Kidney (tissue), 14 donors: ENCODE data around the gene NPHP4. TPM values are rescaled to one million over a fixed set of nuclear protein-coding genes. Genes with fewer than 3 reads are reported as not detected.

ENCODE experiments used
- DNase-seq, 5 donors: peaks; one replicate each; pipeline ENCODE4 v3.0.0-alpha.2; 2013 to 2020
- FAIRE-seq: peaks from 2 replicates; lab custom pipeline; 2012; peaks lifted over from hg19 to GRCh38; lab: Jason Lieb, UNC
- H3K27ac ChIP-seq, 2 donors: one replicate each; pipeline ENCODE4 v1.7.0; 2013; ENCODE audit warnings: low read depth in 2 of 2, low read length in 2 of 2, inconsistent platforms in 1 of 2
- H3K27me3 ChIP-seq: one replicate; pipeline ENCODE4 v1.7.1; 2013; ENCODE audit warnings: low read length, inconsistent platforms; ENCODE audit not compliant: control insufficient read depth, insufficient read depth
- H3K36me3 ChIP-seq, 3 donors: one replicate each; pipeline versions ENCODE4 v1.7.0 to v1.7.1; 2013; ENCODE audit warnings: low read length in 3 of 3, control low read depth in 1 of 3, inconsistent platforms in 1 of 3; ENCODE audit not compliant: insufficient read depth in 3 of 3, control insufficient read depth in 2 of 3
- H3K4me1 ChIP-seq, 3 donors: one replicate each; pipeline versions ENCODE4 v1.7.0 to v1.7.1; 2013; ENCODE audit warnings: low read length in 3 of 3, inconsistent platforms in 1 of 3, low read depth in 1 of 3; ENCODE audit not compliant: control insufficient read depth in 2 of 3, insufficient read depth in 2 of 3
- H3K4me3 ChIP-seq, 3 donors: one replicate each; pipeline versions ENCODE4 v1.7.0 to v1.8.1; 2013; ENCODE audit warnings: low read length in 3 of 3, control low read depth in 1 of 3, inconsistent platforms in 1 of 3
- H3K9ac ChIP-seq, 3 donors: one replicate each; pipeline versions ENCODE4 v1.7.0 to v1.7.1; 2013; ENCODE audit warnings: low read length in 3 of 3, control low read depth in 1 of 3, inconsistent platforms in 1 of 3
- H3K9me3 ChIP-seq, 3 donors: one replicate each; pipeline versions ENCODE4 v1.7.0 to v1.7.1; 2013; ENCODE audit warnings: low read length in 3 of 3, control low read depth in 1 of 3, inconsistent platforms in 1 of 3; ENCODE audit not compliant: control insufficient read depth in 2 of 3, insufficient read depth in 1 of 3
- intact Hi-C: fragments of 100-400 bp; cut with DNase I; formaldehyde crosslinking; loops from one replicate; pipeline ENCODE4 v1.11.1; 2022
- polyA plus RNA-seq: library from polyadenylated mRNA; stranded (reverse); fragments of 350-450 nt; fragmentation: Illumina TruSeq; extraction: RNeasy Lipid Tissue Mini Kit (QIAGEN cat#74804); gene quantifications from one replicate; pipeline ENCODE4 v1.2.3, GENCODE V29; 2014; ENCODE audit warnings: low read depth, low replicate concordance; ENCODE audit not compliant: insufficient read depth
- total RNA-seq: library from RNA; stranded (reverse); fragmentation: NEBNext Ultra II Directional; extraction: Animal tissue kit (Norgen Biotek cat#: 25700); gene quantifications from one replicate; pipeline ENCODE4 v1.2.1, GENCODE V29; 2021
- TF ChIP-seq, protein P1 (sequence below): IDR thresholded peaks from 3 replicates; pipeline ENCODE4 v1.5.1; 2012; ENCODE audit warnings: mild to moderate bottlenecking, moderate library complexity, borderline replicate concordance; ENCODE audit not compliant: insufficient read depth; ENCODE audit errors: extremely low read depth
- donor health status: control.
- donor health status: control.
- donor health status: control.
- donor health status: control.
- donor health status: control.
- donor health status: DM: yes; HTN: yes; CAD: no.
- donor health status: Normal renal cell carcinoma (clear cell type).

The NPHP4 gene
- total and polyA plus RNA-seq, 2 donors from 2014 or later: 2.9 to 16.1 TPM

DNA sequence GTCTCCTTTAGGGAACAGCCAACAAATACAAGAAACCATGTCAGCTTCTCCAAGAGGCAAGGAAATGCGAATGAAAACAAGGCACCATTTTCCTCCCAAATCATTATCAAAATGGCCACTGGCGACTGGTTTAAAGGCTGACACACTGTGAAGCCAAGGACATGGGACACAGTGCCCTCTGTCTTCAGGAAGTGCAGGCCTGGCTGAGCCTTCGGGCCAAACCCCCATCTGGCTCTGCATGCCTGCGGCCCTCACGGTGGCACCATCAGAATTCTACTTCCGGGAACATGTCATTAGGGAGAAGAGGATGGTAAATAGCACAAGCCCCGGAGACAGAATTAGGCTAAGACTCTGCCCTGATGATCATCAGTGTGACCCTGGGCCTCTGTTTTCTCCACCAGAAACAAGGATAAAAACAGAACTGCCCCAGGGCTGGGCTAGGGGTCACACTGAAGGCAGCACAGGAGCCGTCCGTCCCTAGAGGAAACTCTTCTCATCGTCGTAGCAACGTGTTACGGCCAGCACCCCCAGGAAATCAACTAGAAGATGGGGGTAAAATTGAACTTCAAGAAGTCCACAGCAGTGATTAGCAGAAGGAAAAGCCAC is 103.5 kb downstream of the NPHP4 start:
- Histone ChIP-seq H3K27me3 (no peaks in the 10 kb centered on the region), H3K4me1 (no peaks in the 10 kb centered on the region), H3K27ac (no peak overlapping the region), H3K36me3 (peaks cover 0 to 4% (median 0%) of the 10 kb centered on the region in 3 donors), H3K9me3 (no peaks in the 10 kb centered on the region), H3K9ac (no peak overlapping the region), H3K4me3 (no peak overlapping the region)
- peak in 2 of 5 donors; percentile 12 to 24 for DNase-seq
- TF ChIP-seq, protein P1, sequence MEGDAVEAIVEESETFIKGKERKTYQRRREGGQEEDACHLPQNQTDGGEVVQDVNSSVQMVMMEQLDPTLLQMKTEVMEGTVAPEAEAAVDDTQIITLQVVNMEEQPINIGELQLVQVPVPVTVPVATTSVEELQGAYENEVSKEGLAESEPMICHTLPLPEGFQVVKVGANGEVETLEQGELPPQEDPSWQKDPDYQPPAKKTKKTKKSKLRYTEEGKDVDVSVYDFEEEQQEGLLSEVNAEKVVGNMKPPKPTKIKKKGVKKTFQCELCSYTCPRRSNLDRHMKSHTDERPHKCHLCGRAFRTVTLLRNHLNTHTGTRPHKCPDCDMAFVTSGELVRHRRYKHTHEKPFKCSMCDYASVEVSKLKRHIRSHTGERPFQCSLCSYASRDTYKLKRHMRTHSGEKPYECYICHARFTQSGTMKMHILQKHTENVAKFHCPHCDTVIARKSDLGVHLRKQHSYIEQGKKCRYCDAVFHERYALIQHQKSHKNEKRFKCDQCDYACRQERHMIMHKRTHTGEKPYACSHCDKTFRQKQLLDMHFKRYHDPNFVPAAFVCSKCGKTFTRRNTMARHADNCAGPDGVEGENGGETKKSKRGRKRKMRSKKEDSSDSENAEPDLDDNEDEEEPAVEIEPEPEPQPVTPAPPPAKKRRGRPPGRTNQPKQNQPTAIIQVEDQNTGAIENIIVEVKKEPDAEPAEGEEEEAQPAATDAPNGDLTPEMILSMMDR: no peak
- intact Hi-C loops: no loop called here
- FAIRE-seq: no peak

DNA sequence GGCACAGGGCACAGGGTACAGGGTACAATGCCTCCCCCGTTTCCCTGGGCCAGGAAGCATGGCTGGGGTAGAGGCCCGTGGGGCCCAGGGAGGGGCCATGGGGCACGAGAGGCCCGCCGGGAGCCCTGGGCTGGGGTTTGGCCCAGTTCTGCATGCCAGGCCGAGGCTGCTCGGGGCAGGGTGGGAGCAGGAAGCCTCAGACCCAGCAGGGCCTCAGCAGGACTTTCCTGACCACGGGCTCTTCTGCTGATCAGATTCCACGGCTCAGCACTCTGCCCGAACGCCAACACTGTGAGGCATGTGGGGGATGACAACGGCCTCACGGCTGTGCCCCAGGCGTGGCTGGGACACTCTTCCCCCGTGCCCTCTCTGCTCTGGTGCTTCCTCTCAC is 104.3 kb downstream of the NPHP4 start:
- Histone ChIP-seq H3K9me3 (no peaks in the 10 kb centered on the region), H3K27ac (no peak overlapping the region), H3K27me3 (no peaks in the 10 kb centered on the region), H3K4me1 (no peaks in the 10 kb centered on the region), H3K9ac (no peak overlapping the region), H3K36me3 (peaks cover 0 to 4% (median 0%) of the 10 kb centered on the region in 3 donors), H3K4me3 (no peak overlapping the region)
- FAIRE-seq (no peak), DNase-seq (peak; percentile 48 to 64 (median 57))
- TF ChIP-seq, protein P1: no peak
- intact Hi-C loops: no loop called here

DNA sequence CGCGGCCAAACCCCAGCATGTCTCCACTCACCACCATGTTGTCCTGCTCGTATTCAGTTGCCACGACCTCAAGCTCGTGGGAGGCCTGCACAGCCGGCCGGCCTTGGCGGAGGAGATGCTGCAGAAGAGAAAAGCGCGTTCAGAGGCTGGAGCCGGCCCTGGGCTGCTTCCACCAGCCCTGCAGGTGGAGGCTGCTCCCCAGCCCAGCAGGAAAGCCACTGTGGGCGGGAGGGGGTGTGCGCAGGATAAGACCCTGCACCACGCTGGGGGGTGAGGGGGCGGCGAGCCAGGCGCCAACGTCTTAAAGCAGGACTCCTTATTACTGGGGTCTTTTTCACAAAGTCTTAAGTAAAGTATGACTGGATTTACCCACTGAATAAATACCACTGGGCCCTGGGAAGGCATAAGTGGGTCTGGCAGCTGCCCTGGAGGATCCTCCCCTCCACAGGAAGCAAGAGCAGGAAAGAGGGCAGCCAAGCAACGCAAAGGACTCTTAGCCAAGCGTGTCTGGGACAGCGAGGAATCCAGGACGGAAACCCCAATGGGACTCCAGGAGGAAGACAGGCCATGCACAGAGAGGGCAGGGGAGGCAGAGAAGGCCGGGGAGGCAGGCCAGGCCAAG is 104.8 kb downstream of the NPHP4 start:
- FAIRE-seq: no peak

More for the DNA sequence above, 104.8 kb downstream of the NPHP4 start:
- Histone ChIP-seq H3K4me1 (no peaks in the 10 kb centered on the region), H3K27ac (no peak overlapping the region), H3K9me3 (no peaks in the 10 kb centered on the region), H3K9ac (no peak overlapping the region), H3K4me3 (no peak overlapping the region), H3K27me3 (no peaks in the 10 kb centered on the region), H3K36me3 (peaks cover 0 to 4% (median 0%) of the 10 kb centered on the region in 3 donors)
- peak; percentile 54 to 73 (median 65) for DNase-seq
- TF ChIP-seq, protein P1: no peak
- intact Hi-C loops: no loop called here
